T-helper 2 cell treated with Interferon-gamma antibody and Interleukin-4, amounts not matched to agents 100 ng/mL and 5 ng/mL, for 36 hours (primary cell): ENCODE measurements around the gene EPHA4. TPM values are rescaled to one million over a fixed set of nuclear protein-coding genes. Genes with fewer than 3 reads are reported as not detected.

Experiments used
- intact Hi-C: fragments of 100-400 bp; cut with micrococcal nuclease; formaldehyde crosslinking; loops from one replicate; pipeline ENCODE4 v1.15.1; 2023
- total RNA-seq: library from RNA; stranded (reverse); gene quantifications from 2 replicates; pipeline ENCODE4 v1.2.3, GENCODE V29; 2022

Gene EPHA4
- total RNA-seq, 1 donor from 2014 or later: 7.0 TPM

GRCh38 chr2:221506469-221506868 lies 65.6 kb downstream of the EPHA4 start:
- intact Hi-C loops: no loop called here

- intact Hi-C loops: no loop called here
Measured at GRCh38 chr2:221505605-221506004, 66.5 kb downstream of the EPHA4 start.

- intact Hi-C loops: no loop called here
Measured at GRCh38 chr2:221504905-221505304, 67.2 kb downstream of the EPHA4 start.

GRCh38 chr2:221503965-221504364 lies 68.1 kb downstream of the EPHA4 start:
- intact Hi-C loops: no loop called here

- intact Hi-C loops: no loop called here
Measured at GRCh38 chr2:221502270-221503010, 69.7 kb downstream of the EPHA4 start.

- intact Hi-C loops: no loop called here
Measured at GRCh38 chr2:221501883-221502269, 70.2 kb downstream of the EPHA4 start.

GRCh38 chr2:221501210-221501882 lies 70.8 kb downstream of the EPHA4 start:
- intact Hi-C loops: no loop called here

- intact Hi-C loops: loop anchor here (1.0 kb wide), 1 partner anchor 73 kb away; no protein-coding TSS in a partner anchor
Measured at GRCh38 chr2:221500501-221501209, 71.4 kb downstream of the EPHA4 start.

- intact Hi-C loops: no loop called here
Measured at GRCh38 chr2:221495731-221496130, 76.4 kb downstream of the EPHA4 start.

GRCh38 chr2:221494556-221494955 lies 77.5 kb downstream of the EPHA4 start:
- intact Hi-C loops: no loop called here

- intact Hi-C loops: no loop called here
Measured at GRCh38 chr2:221493391-221493790, 78.7 kb downstream of the EPHA4 start.

- intact Hi-C loops: no loop called here
Measured at GRCh38 chr2:221492636-221493035, 79.5 kb downstream of the EPHA4 start.

GRCh38 chr2:221490506-221491060 lies 81.5 kb downstream of the EPHA4 start:
- intact Hi-C loops: no loop called here

GRCh38 chr2:221488136-221488807 lies 83.8 kb downstream of the EPHA4 start:
- intact Hi-C loops: no loop called here

- intact Hi-C loops: no loop called here
Measured at GRCh38 chr2:221486106-221486505, 86.0 kb downstream of the EPHA4 start.

GRCh38 chr2:221485503-221485870 lies 86.6 kb downstream of the EPHA4 start:
- intact Hi-C loops: no loop called here

- intact Hi-C loops: no loop called here
Measured at GRCh38 chr2:221484761-221485502, 87.2 kb downstream of the EPHA4 start.

- intact Hi-C loops: no loop called here
Measured at GRCh38 chr2:221482666-221483455, 89.2 kb downstream of the EPHA4 start.

- intact Hi-C loops: no loop called here
Measured at GRCh38 chr2:221480821-221481220, 91.3 kb downstream of the EPHA4 start.

GRCh38 chr2:221480163-221480562 lies 91.9 kb downstream of the EPHA4 start:
- intact Hi-C loops: no loop called here
